GM12892 (cell line): ENCODE measurements around the gene MIF.

ENCODE experiments used
- POLR2A ChIP-seq: IDR thresholded peaks from 2 replicates; pipeline ENCODE4 v1.6.1; 2011; ENCODE audit warnings: low read depth, low read length, control low read depth
- POLR2AphosphoS5 ChIP-seq: IDR thresholded peaks from 2 replicates; pipeline ENCODE4 v1.6.1; 2011; ENCODE audit warnings: low read depth, low read length, control low read depth

GRCh38 chr22:23912293-23912903 is 18.2 kb downstream of the MIF start:
- TF ChIP-seq POLR2A (no peak), POLR2AphosphoS5 (no peak)
